Tracheal epithelial cell (primary cell): ENCODE results near the gene CLVS2. TPM values are rescaled to one million over a fixed set of nuclear protein-coding genes. Genes with fewer than 3 reads are reported as not detected.

Experiments used
- total RNA-seq: library from RNA; depleted of rRNA; stranded (reverse); fragments of >200 nt; gene quantifications from 2 replicates; pipeline ENCODE4 v1.2.1, GENCODE V29; 2014

CLVS2 gene, protein sequence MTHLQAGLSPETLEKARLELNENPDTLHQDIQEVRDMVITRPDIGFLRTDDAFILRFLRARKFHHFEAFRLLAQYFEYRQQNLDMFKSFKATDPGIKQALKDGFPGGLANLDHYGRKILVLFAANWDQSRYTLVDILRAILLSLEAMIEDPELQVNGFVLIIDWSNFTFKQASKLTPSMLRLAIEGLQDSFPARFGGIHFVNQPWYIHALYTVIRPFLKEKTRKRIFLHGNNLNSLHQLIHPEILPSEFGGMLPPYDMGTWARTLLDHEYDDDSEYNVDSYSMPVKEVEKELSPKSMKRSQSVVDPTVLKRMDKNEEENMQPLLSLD
- total RNA-seq = not detected in 2 replicates

DNA sequence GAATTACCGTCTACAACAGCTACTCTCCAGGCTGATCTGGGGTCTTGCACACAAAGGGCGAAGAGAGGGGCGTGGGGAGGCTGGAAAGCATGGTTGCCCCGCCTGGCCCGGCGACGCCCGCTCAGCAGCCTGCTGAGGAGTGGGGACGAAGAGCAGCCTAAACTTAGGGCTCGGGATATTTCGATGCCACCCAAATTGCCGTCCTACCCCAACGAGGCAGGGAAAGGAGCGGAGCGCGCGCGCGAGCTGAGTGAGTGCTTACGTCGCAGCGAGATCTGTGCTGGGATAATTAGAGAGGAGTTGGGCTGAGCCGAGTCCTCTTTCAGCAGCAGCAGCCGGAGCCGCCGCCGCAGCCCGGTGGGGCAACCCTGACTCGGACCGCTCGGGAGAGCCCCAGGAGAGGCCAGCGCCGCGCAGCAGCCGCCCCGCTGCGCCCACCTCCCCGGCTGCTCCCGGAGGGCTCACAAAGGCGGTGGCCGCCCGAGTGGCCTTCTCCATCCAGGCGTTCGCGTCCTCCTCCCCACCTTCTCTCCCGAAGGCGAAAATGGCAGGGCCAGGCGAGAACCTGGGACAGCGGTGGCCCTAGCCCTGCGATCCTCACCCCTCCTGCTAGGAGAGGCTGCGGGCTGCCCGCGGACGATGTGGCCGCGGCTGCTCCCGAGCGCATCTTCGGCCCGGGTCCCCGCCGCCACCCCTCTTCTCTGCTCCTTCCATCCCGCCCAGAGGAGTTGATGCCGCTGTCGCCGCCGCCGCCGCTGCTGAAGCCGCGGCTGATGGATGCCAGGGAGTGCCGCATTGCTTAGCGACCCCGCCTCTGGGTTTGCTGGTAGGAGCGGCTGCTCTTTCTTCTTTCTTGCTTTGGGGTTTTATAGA, at the start of gene CLVS2:
CLVS2 (plus strand) TSS at position 315 of the 873 bp plus-strand sequence. CDS start 1,543 bp downstream, outside the sequence.

Other genes with a start within 250 kb of the CLVS2 start
- not detected in 2 replicates for gene FABP7, start 216.5 kb upstream of the CLVS2 start, total RNA-seq
- gene SMPDL3A, start 207.0 kb upstream of the CLVS2 start, total RNA-seq = 6.3 and 7.7 TPM in 2 replicates